Hematopoietic multipotent progenitor cell treated with erythropoietin and hydrocortisone succinate and interleukin-3 and kit ligand, for 15 days (in vitro differentiated cells): Measurements from ENCODE around the gene SYCE1L.
"Not testable (repeated sequence)": the region's sequence is repeated elsewhere in the genome, so short reads cannot be mapped to it uniquely, and the experiment has no call there.

Experiments used
- DNase-seq: peaks from one replicate; pipeline ENCODE4 v3.0.0-alpha.2; 2015; ENCODE audit warnings: low spot score

Gene SYCE1L

GRCh38 chr16:77206533-77206932, 7.3 kb downstream of the SYCE1L start:
- no peak for DNase-seq

GRCh38 chr16:77207030-77207429, 7.8 kb downstream of the SYCE1L start:
- no peak for DNase-seq

DNA sequence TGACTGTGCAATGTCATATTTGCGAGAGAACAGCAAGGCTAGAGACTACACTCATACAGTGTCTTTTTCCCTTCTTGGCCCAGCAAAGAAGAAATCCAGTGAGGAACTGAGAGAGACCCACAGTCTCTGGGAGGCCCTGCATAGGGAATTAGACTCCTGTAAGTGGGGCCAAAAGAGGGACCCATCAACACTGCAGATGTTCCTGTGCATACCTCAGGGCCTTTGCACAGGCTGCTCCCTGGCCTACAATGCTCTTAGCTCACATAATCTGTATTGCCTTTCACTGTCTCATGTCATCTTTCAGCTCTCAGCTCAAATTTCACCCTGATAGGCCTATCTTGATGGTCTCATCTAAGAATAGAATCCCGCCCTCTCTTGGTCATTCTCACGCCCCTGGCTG, 9.2 kb downstream of the SYCE1L start:
- DNase-seq = no peak

GRCh38 chr16:77211880-77212740, 12.9 kb downstream of the SYCE1L start:
- no peak for DNase-seq

DNA sequence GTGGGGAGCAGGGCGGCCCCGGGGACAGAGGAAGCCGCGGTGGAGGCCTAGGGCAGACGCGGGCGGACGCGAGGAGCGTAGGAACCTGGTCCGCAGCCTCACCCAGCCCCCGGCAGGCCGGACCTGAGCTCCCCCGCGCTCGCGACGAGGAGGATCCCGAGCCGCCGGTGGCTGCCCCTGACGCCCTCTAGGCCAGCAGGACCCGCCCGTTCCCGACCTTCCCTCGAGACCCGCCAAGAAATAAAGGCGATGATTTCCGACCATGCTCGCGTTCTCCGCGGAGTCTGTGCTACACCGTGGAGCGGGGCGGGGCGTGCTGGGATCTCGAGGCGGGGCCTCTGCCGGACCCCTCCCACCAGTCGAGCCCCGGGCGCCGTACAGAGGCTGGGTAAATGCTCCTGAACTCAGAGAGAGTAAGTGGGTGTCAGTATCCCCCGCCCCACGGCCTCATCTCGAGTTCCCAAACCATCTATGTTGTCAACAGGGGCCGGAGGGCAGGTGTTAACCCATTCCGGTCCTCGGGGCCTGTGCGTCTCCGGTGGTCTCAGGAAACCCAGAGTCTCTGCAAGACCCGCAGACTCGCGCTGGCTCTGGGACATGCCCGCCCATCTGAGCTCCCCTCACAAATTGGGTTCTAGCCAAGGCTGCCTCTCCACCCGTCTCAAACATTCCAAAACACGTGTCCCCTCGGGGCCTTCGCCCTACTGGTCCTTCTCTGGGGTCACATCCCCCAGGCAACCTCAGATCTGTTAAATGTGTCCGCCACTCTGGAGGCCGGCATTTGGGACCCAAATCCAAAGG, 13.7 kb downstream of the SYCE1L start:
- DNase-seq = peak; percentile 10

GRCh38 chr16:77213542-77214106, 14.4 kb downstream of the SYCE1L start:
- no peak for DNase-seq

GRCh38 chr16:77214411-77215138, 15.4 kb downstream of the SYCE1L start:
- no peak for DNase-seq

- no peak for DNase-seq
Observed at GRCh38 chr16:77219437-77219836, 20.2 kb downstream of the SYCE1L start.

GRCh38 chr16:77220427-77220826, 21.2 kb downstream of the SYCE1L start:
- no peak for DNase-seq

- no peak for DNase-seq
Observed at GRCh38 chr16:77221482-77221881, 22.3 kb downstream of the SYCE1L start.

GRCh38 chr16:77223184-77223583, 24.0 kb downstream of the SYCE1L start:
- DNase-seq = peak; percentile 17

GRCh38 chr16:77225182-77225581, 26.0 kb downstream of the SYCE1L start:
- DNase-seq = no peak

- no peak for DNase-seq
Observed at GRCh38 chr16:77227745-77228144, 28.5 kb downstream of the SYCE1L start.

DNA sequence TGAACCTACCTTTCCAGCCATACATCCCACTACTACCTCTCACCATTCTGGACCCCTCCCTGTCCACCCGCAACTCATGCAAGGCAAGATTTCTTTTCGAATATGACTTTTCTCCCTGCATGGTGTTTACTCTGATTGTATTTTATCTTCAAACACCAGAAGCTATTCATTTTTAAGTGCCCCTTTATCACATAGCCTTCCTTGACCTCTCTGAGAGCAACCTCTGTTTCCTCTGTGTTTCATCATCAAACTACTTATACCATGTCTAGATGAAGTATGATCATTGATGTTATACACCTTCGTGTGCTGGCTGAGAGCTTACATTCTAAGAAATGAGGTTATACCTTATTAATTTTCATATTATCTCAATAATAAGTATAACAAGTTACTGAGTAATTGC, 31.8 kb downstream of the SYCE1L start:
- DNase-seq = no peak

DNA sequence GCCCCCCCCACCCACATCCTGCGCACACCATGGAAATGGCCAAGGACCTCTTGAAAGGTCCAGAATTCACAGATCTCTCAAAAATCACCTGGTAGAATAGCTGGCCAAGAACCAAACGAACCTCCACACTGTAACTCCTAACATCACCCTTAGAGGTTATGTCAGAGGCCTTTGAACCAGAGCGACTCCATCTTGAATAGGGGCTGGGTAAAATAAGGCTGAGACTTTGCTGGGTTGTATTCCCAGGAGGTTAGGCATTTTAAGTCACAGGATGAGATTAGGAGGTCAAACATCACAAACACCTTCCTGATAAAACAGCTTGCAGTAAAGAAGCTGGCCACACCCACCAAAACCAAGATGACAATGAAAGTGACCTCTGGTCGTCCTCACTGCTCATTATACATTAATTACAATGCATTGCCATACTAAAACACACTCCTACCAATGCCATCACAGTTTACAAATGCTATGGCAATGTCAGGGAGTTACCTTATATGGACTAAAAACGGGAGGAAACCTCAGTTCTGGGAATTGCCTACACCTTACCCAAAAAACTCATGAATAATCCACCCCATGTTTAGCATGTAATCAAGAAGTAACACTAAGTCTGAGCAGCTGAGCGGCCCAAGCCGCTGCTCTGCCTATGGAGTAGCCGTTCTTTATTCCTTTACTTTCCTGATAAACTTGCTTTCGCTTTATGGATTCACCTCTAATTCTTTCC, 34.8 kb downstream of the SYCE1L start:
- DNase-seq = no peak

- no peak for DNase-seq
Observed at GRCh38 chr16:77234611-77235010, 35.4 kb downstream of the SYCE1L start.

GRCh38 chr16:77236063-77236511, 36.9 kb downstream of the SYCE1L start:
- DNase-seq = peak; percentile 75

DNA sequence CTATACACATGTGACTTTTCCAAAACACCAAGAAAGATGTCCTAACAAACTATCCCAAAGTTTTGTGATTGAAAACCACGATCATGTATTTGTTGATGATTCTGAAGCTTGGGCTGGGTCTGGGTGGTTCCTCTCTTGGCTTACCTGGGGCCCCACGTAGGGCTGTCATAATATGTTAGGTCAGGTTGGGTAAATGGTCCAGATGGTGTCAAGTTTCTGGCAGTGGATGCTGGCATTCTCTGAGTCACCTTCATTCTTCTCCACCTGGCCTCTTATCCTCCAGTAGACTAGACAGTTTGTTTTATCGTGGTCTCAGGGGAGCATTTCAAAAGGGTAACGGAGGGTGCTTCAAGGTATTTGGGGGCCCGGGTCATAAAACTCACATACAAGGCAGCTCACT, 39.4 kb downstream of the SYCE1L start:
- no peak for DNase-seq

- not testable (repeated sequence) for DNase-seq
Observed at GRCh38 chr16:77242471-77242870, 43.3 kb downstream of the SYCE1L start.

- no peak for DNase-seq
Observed at GRCh38 chr16:77246150-77246549, 46.9 kb downstream of the SYCE1L start.

DNA sequence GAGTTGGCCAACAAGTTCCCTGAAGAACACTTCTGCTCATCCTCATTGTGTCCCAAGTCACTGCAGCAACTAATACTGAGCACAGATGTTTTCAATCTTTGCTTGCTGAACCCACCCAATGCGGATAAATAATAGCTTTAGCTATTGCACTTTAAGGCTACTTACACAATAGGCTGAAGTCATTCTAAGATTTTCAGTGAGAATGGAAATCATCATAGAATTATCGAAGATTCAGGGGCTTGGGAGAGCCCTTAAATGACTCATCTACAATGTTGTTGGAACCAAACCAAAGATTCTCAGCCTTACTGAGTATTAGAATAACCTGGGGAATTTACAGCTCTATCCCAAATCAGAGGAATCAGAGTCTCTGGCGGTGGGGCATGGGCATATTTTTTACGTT, 51.2 kb downstream of the SYCE1L start:
- DNase-seq = no peak
